ENCODE measurements around the gene ATP5MK. TPM values are rescaled to one million over a fixed set of nuclear protein-coding genes. Genes with fewer than 3 reads are reported as not detected.

The ATP5MK gene
- total and polyA plus RNA-seq, 2 experiments from 2014 or later, result 197 to 566 TPM

DNA sequence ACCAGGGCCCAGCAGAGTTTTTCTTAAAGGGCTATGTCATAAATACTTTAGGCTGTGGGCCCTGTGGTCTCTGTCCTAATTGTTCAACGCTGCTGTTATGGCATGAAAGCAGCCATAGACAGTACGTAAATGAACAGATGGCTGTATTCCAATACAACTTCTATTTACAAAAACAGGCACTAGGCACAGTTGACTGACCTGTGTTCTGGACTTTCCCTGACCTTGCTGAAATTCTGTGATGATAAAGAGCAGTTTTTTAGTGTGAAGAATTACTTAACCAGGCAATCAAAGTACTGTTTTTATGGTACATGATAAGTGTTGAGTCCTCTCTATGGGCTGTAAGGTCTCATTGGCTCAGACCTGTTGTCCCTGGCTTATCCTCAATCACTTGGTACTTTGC lies 17.3 kb upstream of the ATP5MK start:
- Histone ChIP-seq H3K9me2 (ENCODE audit: insufficient read depth) (no peaks in the 10 kb centered on the region), H3K36me3 (ENCODE audit: low read depth) (peaks cover 74% of the 10 kb centered on the region), H3K79me2 (ENCODE audit: insufficient read depth) (0 out of 2 replicates have a peak, but pooled peaks cover 5% of the 10 kb centered on the region), H3K9ac (no peak overlapping the region), H3K4me3 (no peak overlapping the region), H3K4me2 (ENCODE audit: unreplicated experiment) (no peak overlapping the region), H4K20me1 (ENCODE audit: insufficient read depth) (no peaks in the 10 kb centered on the region), H3F3A (ENCODE audit: insufficient read depth) (0 out of 2 replicates have a peak, but pooled peaks cover 10% of the 10 kb centered on the region), H3K4me1 (ENCODE audit: insufficient read depth) (no peaks in the 10 kb centered on the region), H3K27ac (no peak overlapping the region), H3K9me3 (ENCODE audit: low read depth) (no peaks in the 10 kb centered on the region), H2AFZ (no peak overlapping the region), H3K27me3 (replicated peaks; ENCODE audit: insufficient read depth) (no peaks in the 10 kb centered on the region)
- DNase-seq, result no peak
- TF ChIP-seq EZH2 (IDR thresholded peaks at IDR 0.05; ENCODE audit: insufficient read depth, poor library complexity, severe bottlenecking), result no peak
- TF ChIP-seq EZH2phosphoT487 (IDR thresholded peaks at IDR 0.05; ENCODE audit: insufficient read depth, low read depth), result no peak
- 94% methylated on average over 2 of the region's 2 CpGs for WGBS, 2 experiments (ENCODE audit: low coverage in 1 of 2, low lambda C conversion rate in 2 of 2, missing lambda C conversion rate in 2 of 2)
- in situ Hi-C loops (cut with MboI), result loop anchor here (10.0 kb wide), 1 partner anchor 71 kb away; no protein-coding TSS in a partner anchor

DNA sequence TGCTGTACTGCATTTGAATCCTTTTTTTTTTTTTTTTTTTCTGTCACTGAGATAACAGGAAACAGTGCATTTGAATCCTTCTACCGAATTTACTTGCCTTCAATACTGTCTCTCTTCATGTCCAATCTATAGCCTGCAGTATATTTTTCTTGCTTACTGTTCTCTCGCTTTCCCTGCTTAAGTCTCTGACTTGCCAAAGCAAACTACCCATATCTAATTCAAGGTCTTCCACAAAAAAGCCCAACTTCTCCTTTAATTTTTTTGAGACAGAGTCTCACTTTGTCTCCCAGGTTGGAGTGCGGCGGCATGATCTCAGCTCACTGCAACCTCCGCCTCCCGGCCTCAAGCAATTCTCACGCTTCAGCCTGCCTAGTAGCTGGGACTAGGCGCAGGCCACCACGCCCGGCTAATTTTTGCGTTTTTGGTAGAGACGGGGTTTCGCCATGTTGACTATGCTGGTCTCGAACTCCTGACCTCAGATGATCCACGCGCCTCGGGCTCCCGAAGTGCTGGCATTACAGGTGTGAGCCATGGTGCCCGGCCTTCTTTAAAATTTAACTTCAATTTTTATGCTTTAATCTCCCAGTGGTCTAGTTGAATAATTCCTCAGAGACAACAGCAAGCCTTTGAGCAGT lies 1.0 kb upstream of the ATP5MK start:
- Histone ChIP-seq H3K4me1 (ENCODE audit: insufficient read depth) (peaks cover 33% of the 10 kb centered on the region), H3K4me2 (ENCODE audit: unreplicated experiment) (peak overlapping the region; percentile 79), H3K4me3 (peak overlapping the region; percentile 96), H3K9ac (peak overlapping the region; percentile 97), H3K27me3 (replicated peaks; ENCODE audit: insufficient read depth) (no peaks in the 10 kb centered on the region), H3F3A (ENCODE audit: insufficient read depth) (no peaks in the 10 kb centered on the region), H3K27ac (peak overlapping the region; percentile 73), H2AFZ (peak overlapping the region; percentile 84), H3K9me2 (ENCODE audit: insufficient read depth) (no peaks in the 10 kb centered on the region), H3K79me2 (ENCODE audit: insufficient read depth) (peaks cover 90% of the 10 kb centered on the region), H3K9me3 (ENCODE audit: low read depth) (no peaks in the 10 kb centered on the region), H4K20me1 (ENCODE audit: insufficient read depth) (no peaks in the 10 kb centered on the region; the same call in 1 of the 2 replicates), H3K36me3 (ENCODE audit: low read depth) (peaks cover 20% of the 10 kb centered on the region)
- peak; percentile 64 for DNase-seq
- in situ Hi-C loops (cut with MboI), result no loop called here
- 46 to 51% methylated on average over 19 of the region's 19 CpGs for WGBS, 2 experiments (ENCODE audit: low coverage in 1 of 2, low lambda C conversion rate in 2 of 2, missing lambda C conversion rate in 2 of 2)
- TF ChIP-seq EZH2phosphoT487 (IDR thresholded peaks at IDR 0.05; ENCODE audit: insufficient read depth, low read depth) (no peak), EZH2 (IDR thresholded peaks at IDR 0.05; ENCODE audit: insufficient read depth, poor library complexity, severe bottlenecking) (no peak)

DNA sequence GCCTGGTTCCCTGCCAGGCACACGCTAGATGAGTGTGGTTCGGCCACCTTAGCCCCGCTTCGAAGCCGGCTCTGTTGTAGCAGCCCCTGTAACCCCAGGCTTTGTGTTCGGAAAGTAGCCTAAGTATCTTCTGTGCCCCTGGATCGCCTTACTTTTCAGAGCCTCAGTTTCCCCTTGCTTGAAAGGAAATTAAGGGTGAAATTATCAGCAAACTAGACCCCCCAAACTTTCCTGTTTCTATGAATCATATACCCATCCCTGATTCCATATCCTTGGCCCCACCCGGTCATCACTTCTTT lies 463 bp upstream of the ATP5MK start:
- in situ Hi-C loops (cut with MboI), result no loop called here
- Histone ChIP-seq H3K4me3 (peak overlapping the region; percentile 96), H3K27ac (peak overlapping the region; percentile 73), H3K9ac (peak overlapping the region; percentile 97), H3K36me3 (ENCODE audit: low read depth) (peaks cover 24% of the 10 kb centered on the region), H3K27me3 (replicated peaks; ENCODE audit: insufficient read depth) (no peaks in the 10 kb centered on the region), H3K4me1 (ENCODE audit: insufficient read depth) (peaks cover 33% of the 10 kb centered on the region), H4K20me1 (ENCODE audit: insufficient read depth) (no peaks in the 10 kb centered on the region; the same call in 1 of the 2 replicates), H3F3A (ENCODE audit: insufficient read depth) (no peaks in the 10 kb centered on the region), H2AFZ (peak overlapping the region; percentile 84), H3K79me2 (ENCODE audit: insufficient read depth) (peaks cover 96% of the 10 kb centered on the region), H3K9me3 (ENCODE audit: low read depth) (no peaks in the 10 kb centered on the region), H3K9me2 (ENCODE audit: insufficient read depth) (no peaks in the 10 kb centered on the region), H3K4me2 (ENCODE audit: unreplicated experiment) (peak overlapping the region; percentile 79)
- DNase-seq, result no peak
- TF ChIP-seq EZH2phosphoT487 (IDR thresholded peaks at IDR 0.05; ENCODE audit: insufficient read depth, low read depth) (no peak), EZH2 (IDR thresholded peaks at IDR 0.05; ENCODE audit: insufficient read depth, poor library complexity, severe bottlenecking) (no peak)
- 0% methylated on average over 8 of the region's 8 CpGs for WGBS, 2 experiments (ENCODE audit: low coverage in 1 of 2, low lambda C conversion rate in 2 of 2, missing lambda C conversion rate in 2 of 2)

DNA sequence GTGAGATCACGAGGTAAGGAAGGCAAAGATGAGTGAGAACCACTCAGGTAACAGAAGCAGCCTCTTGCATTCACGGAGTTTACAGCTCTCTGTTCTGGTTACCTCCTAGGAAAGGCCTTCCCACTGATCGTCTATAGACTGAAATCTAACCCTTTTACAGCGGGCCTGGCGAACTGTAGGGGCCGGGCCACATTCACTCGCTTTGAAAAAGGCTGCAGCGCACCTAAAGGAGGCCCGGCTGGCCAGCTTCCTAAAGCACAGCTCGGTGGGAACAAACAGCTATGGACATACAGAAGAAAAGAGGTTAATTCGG lies 565 bp downstream of the ATP5MK start:
- Histone ChIP-seq H3K9me2 (ENCODE audit: insufficient read depth) (no peaks in the 10 kb centered on the region), H3F3A (ENCODE audit: insufficient read depth) (0 out of 2 replicates have a peak, but pooled peaks cover 4% of the 10 kb centered on the region), H3K4me2 (ENCODE audit: unreplicated experiment) (peak overlapping the region; percentile 95), H4K20me1 (ENCODE audit: insufficient read depth) (no peaks in the 10 kb centered on the region; the same call in 1 of the 2 replicates), H3K9me3 (ENCODE audit: low read depth) (no peaks in the 10 kb centered on the region), H3K27me3 (replicated peaks; ENCODE audit: insufficient read depth) (no peaks in the 10 kb centered on the region), H3K4me1 (ENCODE audit: insufficient read depth) (peaks cover 33% of the 10 kb centered on the region), H3K4me3 (peak overlapping the region; percentile 96), H3K27ac (peak overlapping the region; percentile 80), H3K9ac (peak overlapping the region; percentile 97), H3K36me3 (ENCODE audit: low read depth) (peaks cover 24% of the 10 kb centered on the region), H3K79me2 (ENCODE audit: insufficient read depth) (peaks cover 98% of the 10 kb centered on the region), H2AFZ (peak overlapping the region; percentile 84)
- WGBS, 2 experiments (ENCODE audit: low coverage in 1 of 2, low lambda C conversion rate in 2 of 2, missing lambda C conversion rate in 2 of 2), result 4 to 5% methylated on average over 11 of the region's 11 CpGs
- TF ChIP-seq EZH2phosphoT487 (IDR thresholded peaks at IDR 0.05; ENCODE audit: insufficient read depth, low read depth), result no peak
- no peak for TF ChIP-seq EZH2 (IDR thresholded peaks at IDR 0.05; ENCODE audit: insufficient read depth, poor library complexity, severe bottlenecking)
- in situ Hi-C loops (cut with MboI), result no loop called here
- DNase-seq, result peak; percentile 67
